Gastrocnemius medialis (tissue), 4 donors: Measurements from ENCODE around the gene ACY1. TPM values are rescaled to one million over a fixed set of nuclear protein-coding genes. Genes with fewer than 3 reads are reported as not detected.

Experiments
- ATAC-seq, 2 donors: fragments of 150-250 bp; one replicate each; pipeline ENCODE4 v1.9.1; 2016
- DNase-seq, 2 donors: peaks; one replicate each; pipeline ENCODE4 v3.0.0-alpha.2; 2019
- H3K27ac ChIP-seq, 4 donors: fragments of 200-600 bp; sonication (generic); 1 replicate in 1 of 4; 2 replicates in 3 of 4; pipeline ENCODE4 v1.5.1; 2016 to 2018; ENCODE audit warnings: mild to moderate bottlenecking in 2 of 4, moderate library complexity in 1 of 4
- H3K27me3 ChIP-seq, 3 donors: fragments of 200-600 bp; sonication (generic) in 2 of 3; 1 replicate in 1 of 3; 2 replicates in 2 of 3; pipeline versions ENCODE4 v1.5.1 to v1.6.0; 2016 to 2019; ENCODE audit warnings: mild to moderate bottlenecking in 1 of 3, moderate library complexity in 1 of 3
- H3K36me3 ChIP-seq, 2 donors: fragments of 200-600 bp; sonication (generic) in 1 of 2; one replicate each; pipeline ENCODE4 v1.5.1; 2017 to 2018
- H3K4me1 ChIP-seq, 2 donors: fragments of 200-600 bp; sonication (generic) in 1 of 2; one replicate each; pipeline ENCODE4 v1.5.1; 2016 to 2017; ENCODE audit warnings: mild to moderate bottlenecking in 2 of 2
- H3K4me3 ChIP-seq, 4 donors: fragments of 200-600 bp; sonication (generic) in 3 of 4; 1 replicate in 1 of 4; 2 replicates in 3 of 4; pipeline ENCODE4 v1.5.1; 2016 to 2019; ENCODE audit warnings: mild to moderate bottlenecking in 2 of 4
- H3K9me3 ChIP-seq, 3 donors: fragments of 200-600 bp; sonication (generic) in 2 of 3; 1 replicate in 1 of 3; 2 replicates in 2 of 3; pipeline ENCODE4 v1.5.1; 2016 to 2019
- POLR2A ChIP-seq, 2 donors: fragments of 450-650 bp; IDR thresholded peaks; one replicate each; pipeline ENCODE4 v1.6.1; 2017; ENCODE audit warnings: antibody characterized with exemption in 2 of 2, mild to moderate bottlenecking in 2 of 2, moderate library complexity in 2 of 2
- in situ Hi-C, 4 donors: fragments of 200-750 bp; cut with MboI; loops; one replicate each; pipeline versions ENCODE4 v1.15.0 to v1.8.0; 2017; ENCODE audit warnings: low sequenced_read_pairs in 4 of 4
- intact Hi-C: fragments of 100-400 bp; cut with DNase I; formaldehyde crosslinking; loops from one replicate; pipeline ENCODE4 v1.15.1; 2023; ENCODE audit warnings: low total_unique reads
- total RNA-seq, 4 donors: library from RNA; depleted of rRNA; stranded (reverse); fragments of >200 nt; gene quantifications; one replicate each; pipeline versions ENCODE4 v1.1.0 to v1.2.3, GENCODE V29; 2016
- TF ChIP-seq, protein P1 (sequence below), 5 experiments: fragments of 450-650 bp in 3 of 5; fragments of 200-600 bp in 2 of 5; sonication (generic) in 2 of 5; IDR thresholded peaks in 4 of 5; conservative IDR thresholded peaks in 1 of 5; 1 replicate in 4 of 5; 2 replicates in 1 of 5; pipeline ENCODE4 v1.5.1; 2016 to 2019; ENCODE audit warnings: antibody characterized with exemption in 5 of 5, mild to moderate bottlenecking in 3 of 5, moderate library complexity in 3 of 5

Gene ACY1
- total RNA-seq, 4 donors from 2014 or later = 33.5 to 79.3 (median 43.2) TPM

DNA sequence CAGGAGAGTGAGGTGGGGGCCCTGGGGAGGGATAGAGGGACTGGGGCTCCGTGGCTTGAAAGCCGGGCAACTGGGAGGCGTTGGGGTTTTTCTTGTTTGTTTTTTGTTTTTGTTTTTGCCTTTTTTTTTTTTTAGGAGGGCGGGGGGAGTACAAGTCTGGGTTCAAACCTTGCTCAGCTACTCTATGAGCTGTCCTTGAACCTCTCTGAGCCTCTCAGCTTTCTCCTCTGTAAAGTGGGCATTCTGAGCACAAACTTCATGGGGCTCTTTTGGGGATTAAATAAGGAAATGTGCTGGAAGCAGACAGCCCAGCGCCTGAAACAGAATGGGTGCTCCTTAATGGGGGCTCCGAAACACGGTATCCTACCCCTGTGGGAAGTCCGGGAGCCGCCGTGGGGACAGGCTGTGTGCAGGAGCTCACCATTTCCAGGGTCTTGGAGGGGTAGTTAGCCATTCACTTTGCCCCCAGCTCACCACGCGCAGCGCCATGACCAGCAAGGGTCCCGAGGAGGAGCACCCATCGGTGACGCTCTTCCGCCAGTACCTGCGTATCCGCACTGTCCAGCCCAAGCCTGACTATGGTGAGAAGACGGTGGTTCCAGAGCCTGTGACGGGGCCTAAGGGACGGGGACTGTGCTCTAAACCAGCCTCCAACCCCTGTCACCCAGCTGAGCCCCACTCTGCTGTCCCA, 388 bp downstream of the ACY1 start:
- Histone ChIP-seq H3K4me3 (peak overlapping the region; percentile 61 to 75 (median 64)), H3K36me3 (no peaks in the 10 kb centered on the region), H3K27me3 (no peaks in the 10 kb centered on the region), H3K4me1 (peaks cover 16 to 17% of the 10 kb centered on the region in 2 donors), H3K9me3 (no peaks in the 10 kb centered on the region), H3K27ac (peak overlapping the region; percentile 86 to 98 (median 94))
- no peak for DNase-seq
- no peak for ATAC-seq
- intact Hi-C loops = no loop called here
- TF ChIP-seq POLR2A (IDR thresholded peaks at IDR 0.05) = peak in 1 of 2 donors; percentile 39
- TF ChIP-seq, protein P1, sequence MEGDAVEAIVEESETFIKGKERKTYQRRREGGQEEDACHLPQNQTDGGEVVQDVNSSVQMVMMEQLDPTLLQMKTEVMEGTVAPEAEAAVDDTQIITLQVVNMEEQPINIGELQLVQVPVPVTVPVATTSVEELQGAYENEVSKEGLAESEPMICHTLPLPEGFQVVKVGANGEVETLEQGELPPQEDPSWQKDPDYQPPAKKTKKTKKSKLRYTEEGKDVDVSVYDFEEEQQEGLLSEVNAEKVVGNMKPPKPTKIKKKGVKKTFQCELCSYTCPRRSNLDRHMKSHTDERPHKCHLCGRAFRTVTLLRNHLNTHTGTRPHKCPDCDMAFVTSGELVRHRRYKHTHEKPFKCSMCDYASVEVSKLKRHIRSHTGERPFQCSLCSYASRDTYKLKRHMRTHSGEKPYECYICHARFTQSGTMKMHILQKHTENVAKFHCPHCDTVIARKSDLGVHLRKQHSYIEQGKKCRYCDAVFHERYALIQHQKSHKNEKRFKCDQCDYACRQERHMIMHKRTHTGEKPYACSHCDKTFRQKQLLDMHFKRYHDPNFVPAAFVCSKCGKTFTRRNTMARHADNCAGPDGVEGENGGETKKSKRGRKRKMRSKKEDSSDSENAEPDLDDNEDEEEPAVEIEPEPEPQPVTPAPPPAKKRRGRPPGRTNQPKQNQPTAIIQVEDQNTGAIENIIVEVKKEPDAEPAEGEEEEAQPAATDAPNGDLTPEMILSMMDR (IDR thresholded peaks at IDR 0.05 in 4 of 5, conservative IDR thresholded peaks at IDR 0.05 in 1 of 5) = no peak
- in situ Hi-C loops = no loop called here

- in situ Hi-C loops (no loop called here), intact Hi-C loops (no loop called here)
- ATAC-seq (no peak), DNase-seq (no peak)
- Histone ChIP-seq H3K4me1 (peaks cover 16 to 17% of the 10 kb centered on the region in 2 donors), H3K4me3 (no peak overlapping the region), H3K27ac (peak overlapping the region; percentile 86 to 98 (median 94)), H3K27me3 (no peaks in the 10 kb centered on the region), H3K36me3 (no peaks in the 10 kb centered on the region), H3K9me3 (no peaks in the 10 kb centered on the region)
- TF ChIP-seq, protein P1 (IDR thresholded peaks at IDR 0.05 in 4 of 5, conservative IDR thresholded peaks at IDR 0.05 in 1 of 5) = no peak
- TF ChIP-seq POLR2A (IDR thresholded peaks at IDR 0.05) = no peak
Measured at GRCh38 chr3:51984269-51984647, 923 bp downstream of the ACY1 start.

DNA sequence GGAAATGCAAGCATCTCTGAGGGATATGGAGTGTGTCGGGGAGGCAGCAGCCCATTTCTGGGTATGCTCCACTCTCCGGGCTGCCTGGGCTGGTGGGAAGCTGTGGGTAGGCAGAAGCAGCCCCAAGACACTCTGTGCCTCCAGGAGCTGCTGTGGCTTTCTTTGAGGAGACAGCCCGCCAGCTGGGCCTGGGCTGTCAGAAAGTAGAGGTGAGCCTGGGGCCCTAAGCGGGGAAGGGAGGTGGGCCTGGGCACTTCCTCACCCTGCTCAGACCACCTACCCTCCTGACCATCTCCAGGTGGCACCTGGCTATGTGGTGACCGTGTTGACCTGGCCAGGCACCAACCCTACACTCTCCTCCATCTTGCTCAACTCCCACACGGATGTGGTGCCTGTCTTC, 1.7 kb downstream of the ACY1 start:
- Histone ChIP-seq H3K4me1 (peaks cover 16 to 17% of the 10 kb centered on the region in 2 donors), H3K36me3 (no peaks in the 10 kb centered on the region), H3K9me3 (no peaks in the 10 kb centered on the region), H3K27me3 (no peaks in the 10 kb centered on the region), H3K27ac (peak overlapping the region in 1 of 4 donors; percentile 86), H3K4me3 (no peak overlapping the region)
- no peak for ATAC-seq
- intact Hi-C loops (no loop called here), in situ Hi-C loops (no loop called here)
- no peak for DNase-seq
- TF ChIP-seq POLR2A (IDR thresholded peaks at IDR 0.05) = no peak
- TF ChIP-seq, protein P1 (IDR thresholded peaks at IDR 0.05 in 4 of 5, conservative IDR thresholded peaks at IDR 0.05 in 1 of 5) = no peak

- peaks cover 16 to 17% of the 10 kb centered on the region in 2 donors for H3K4me1 ChIP-seq
- DNase-seq = no peak
Measured at GRCh38 chr3:51986010-51986947, 2.9 kb downstream of the ACY1 start.

More at GRCh38 chr3:51986010-51986947, 2.9 kb downstream of the ACY1 start:
- Histone ChIP-seq H3K4me3 (no peak overlapping the region), H3K27ac (no peak overlapping the region), H3K9me3 (no peaks in the 10 kb centered on the region), H3K27me3 (no peaks in the 10 kb centered on the region), H3K36me3 (peaks cover 0 to 2% of the 10 kb centered on the region in 2 donors)
- TF ChIP-seq, protein P1 (IDR thresholded peaks at IDR 0.05 in 4 of 5, conservative IDR thresholded peaks at IDR 0.05 in 1 of 5) = no peak
- no peak for TF ChIP-seq POLR2A (IDR thresholded peaks at IDR 0.05)
- in situ Hi-C loops (no loop called here), intact Hi-C loops (no loop called here)
- ATAC-seq = no peak
